ENCODE measurements around the gene NRSN1.

DNA sequence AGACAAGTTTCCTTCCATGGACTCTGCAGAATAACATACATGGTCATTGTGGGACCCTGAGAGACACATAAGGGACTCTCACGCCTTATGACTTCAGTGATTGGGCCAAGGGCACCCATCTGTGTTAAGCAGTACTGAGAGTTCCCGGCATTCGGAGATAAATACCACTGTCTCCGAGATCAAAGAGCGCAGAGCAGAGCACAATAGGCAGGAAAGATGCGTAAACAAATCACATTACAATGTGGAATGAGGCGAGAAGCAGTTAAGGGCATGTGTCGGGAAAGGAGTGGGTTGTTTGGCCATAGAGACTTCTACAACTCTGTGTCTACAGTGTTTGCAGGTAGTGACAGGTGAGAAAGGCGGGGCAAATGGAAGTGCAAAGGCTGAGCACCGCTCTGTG, 57.6 kb downstream of the NRSN1 start:
- TF ChIP-seq POLR2A (IDR thresholded peaks at IDR 0.05): no peak
- TF ChIP-seq, protein P1, sequence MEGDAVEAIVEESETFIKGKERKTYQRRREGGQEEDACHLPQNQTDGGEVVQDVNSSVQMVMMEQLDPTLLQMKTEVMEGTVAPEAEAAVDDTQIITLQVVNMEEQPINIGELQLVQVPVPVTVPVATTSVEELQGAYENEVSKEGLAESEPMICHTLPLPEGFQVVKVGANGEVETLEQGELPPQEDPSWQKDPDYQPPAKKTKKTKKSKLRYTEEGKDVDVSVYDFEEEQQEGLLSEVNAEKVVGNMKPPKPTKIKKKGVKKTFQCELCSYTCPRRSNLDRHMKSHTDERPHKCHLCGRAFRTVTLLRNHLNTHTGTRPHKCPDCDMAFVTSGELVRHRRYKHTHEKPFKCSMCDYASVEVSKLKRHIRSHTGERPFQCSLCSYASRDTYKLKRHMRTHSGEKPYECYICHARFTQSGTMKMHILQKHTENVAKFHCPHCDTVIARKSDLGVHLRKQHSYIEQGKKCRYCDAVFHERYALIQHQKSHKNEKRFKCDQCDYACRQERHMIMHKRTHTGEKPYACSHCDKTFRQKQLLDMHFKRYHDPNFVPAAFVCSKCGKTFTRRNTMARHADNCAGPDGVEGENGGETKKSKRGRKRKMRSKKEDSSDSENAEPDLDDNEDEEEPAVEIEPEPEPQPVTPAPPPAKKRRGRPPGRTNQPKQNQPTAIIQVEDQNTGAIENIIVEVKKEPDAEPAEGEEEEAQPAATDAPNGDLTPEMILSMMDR (IDR thresholded peaks at IDR 0.05): no peak

Measured in body of pancreas (tissue), 4 donors.